Body of pancreas (tissue), 4 donors: ENCODE measurements around the gene HCFC1.

Source experiments
- POLR2A ChIP-seq, 3 donors: fragments of 450-650 bp; IDR thresholded peaks; one replicate each; pipeline ENCODE4 v1.6.1; 2016; ENCODE audit warnings: antibody characterized with exemption in 3 of 3, mild to moderate bottlenecking in 2 of 3
- TF ChIP-seq, protein P1 (sequence below), 7 experiments: fragments of 450-650 bp in 4 of 7; fragments of 200-600 bp in 3 of 7; sonication (generic) in 3 of 7; IDR thresholded peaks; one replicate each; pipeline ENCODE4 v1.5.1; 2016 to 2019; ENCODE audit warnings: antibody characterized with exemption in 7 of 7

DNA sequence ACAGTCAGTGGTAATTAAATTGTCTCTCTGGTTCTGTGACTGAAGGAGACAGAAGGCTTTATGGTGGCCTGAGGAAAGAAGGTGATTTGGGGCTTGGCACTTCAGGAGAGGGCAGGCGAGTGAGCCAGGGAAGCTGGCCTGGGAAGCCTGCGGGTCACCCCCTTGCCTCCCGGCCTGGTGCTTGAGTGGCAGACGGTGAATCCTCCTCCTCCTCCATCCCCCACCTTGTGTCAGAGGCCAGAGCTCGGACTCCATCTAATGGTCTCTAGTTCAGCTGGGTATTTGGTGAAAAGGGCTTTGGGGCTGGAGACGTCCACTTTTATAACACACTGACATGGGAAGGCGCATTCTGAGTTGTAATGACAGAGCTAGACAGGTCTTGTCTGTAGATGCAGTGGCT lies 9.6 kb upstream of the HCFC1 start:
- TF ChIP-seq, protein P1, sequence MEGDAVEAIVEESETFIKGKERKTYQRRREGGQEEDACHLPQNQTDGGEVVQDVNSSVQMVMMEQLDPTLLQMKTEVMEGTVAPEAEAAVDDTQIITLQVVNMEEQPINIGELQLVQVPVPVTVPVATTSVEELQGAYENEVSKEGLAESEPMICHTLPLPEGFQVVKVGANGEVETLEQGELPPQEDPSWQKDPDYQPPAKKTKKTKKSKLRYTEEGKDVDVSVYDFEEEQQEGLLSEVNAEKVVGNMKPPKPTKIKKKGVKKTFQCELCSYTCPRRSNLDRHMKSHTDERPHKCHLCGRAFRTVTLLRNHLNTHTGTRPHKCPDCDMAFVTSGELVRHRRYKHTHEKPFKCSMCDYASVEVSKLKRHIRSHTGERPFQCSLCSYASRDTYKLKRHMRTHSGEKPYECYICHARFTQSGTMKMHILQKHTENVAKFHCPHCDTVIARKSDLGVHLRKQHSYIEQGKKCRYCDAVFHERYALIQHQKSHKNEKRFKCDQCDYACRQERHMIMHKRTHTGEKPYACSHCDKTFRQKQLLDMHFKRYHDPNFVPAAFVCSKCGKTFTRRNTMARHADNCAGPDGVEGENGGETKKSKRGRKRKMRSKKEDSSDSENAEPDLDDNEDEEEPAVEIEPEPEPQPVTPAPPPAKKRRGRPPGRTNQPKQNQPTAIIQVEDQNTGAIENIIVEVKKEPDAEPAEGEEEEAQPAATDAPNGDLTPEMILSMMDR (IDR thresholded peaks at IDR 0.05), result no peak
- TF ChIP-seq POLR2A (IDR thresholded peaks at IDR 0.05), result no peak
